ENCODE data around the gene MDC1. TPM values are rescaled to one million over a fixed set of nuclear protein-coding genes. Genes with fewer than 3 reads are reported as not detected.

Gene MDC1
- total RNA-seq, 2 experiments from 2014 or later: 66.4 to 70.2 TPM

- CTCF ChIA-PET: interaction anchor here (0.8 to 5.5 kb wide), 9 partner anchors 10 to 370 kb away, joined by 3 to 33 read pairs (median 7); no protein-coding TSS in a partner anchor
- POLR2A ChIA-PET: interaction anchor here (1.0 to 8.4 kb wide), 3 partner anchors 27 to 103 kb away, joined by 3 to 98 read pairs (median 7); partner anchors contain the start of gene NRM
Measured at GRCh38 chr6:30717845-30718720, 1.0 kb upstream of the MDC1 start.

- CTCF ChIA-PET: interaction anchor here (0.8 to 3.6 kb wide), 8 partner anchors 14 to 99 kb away, joined by 3 to 22 read pairs (median 6); partner anchors contain the start of genes MRPS18B and PPP1R10
- POLR2A ChIA-PET: interaction anchor here (0.6 to 8.4 kb wide), 9 partner anchors 20 to 99 kb away, joined by 3 to 98 read pairs (median 4); partner anchors contain the start of genes MRPS18B and NRM
Measured at GRCh38 chr6:30716879-30717128, 277 bp downstream of the MDC1 start.

- POLR2A ChIA-PET: no interaction called here
Measured at GRCh38 chr6:30714263-30714662, 2.8 kb downstream of the MDC1 start.

DNA sequence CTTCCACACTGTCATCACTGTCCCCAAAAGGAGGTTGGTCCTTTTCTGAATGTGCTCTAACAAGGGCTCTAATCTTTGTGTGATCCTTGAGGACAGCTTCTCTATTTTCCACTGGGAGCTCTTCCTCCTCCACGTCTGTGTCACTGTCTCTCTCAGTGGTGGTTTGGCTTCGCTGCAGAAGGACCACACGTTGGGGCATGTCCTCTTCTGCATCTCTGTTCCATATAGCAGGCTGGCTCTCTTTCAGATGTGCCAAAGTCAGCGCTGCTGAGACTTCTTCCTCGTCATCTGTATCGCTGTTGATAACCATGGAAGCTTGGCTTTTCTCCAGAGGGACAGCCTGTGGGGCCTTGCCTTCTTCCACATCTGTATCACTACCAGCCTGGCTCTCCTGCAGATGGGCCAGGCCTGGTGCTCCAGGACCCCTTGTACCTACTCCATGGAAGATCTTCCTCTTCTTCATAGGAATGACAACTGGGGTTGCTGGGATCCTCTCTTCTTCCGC lies 4.6 kb downstream of the MDC1 start:
- CTCF ChIA-PET: interaction anchor here (1.2 to 1.8 kb wide), 3 partner anchors 10 to 171 kb away, joined by 3 to 8 read pairs (median 3); no protein-coding TSS in a partner anchor
- POLR2A ChIA-PET: interaction anchor here (0.9 kb wide), 1 partner anchor 25 kb away, joined by 3 read pairs; no protein-coding TSS in a partner anchor

More at GRCh38 chr6:30714263-30714662, 2.8 kb downstream of the MDC1 start:
- CTCF ChIA-PET: no interaction called here

DNA sequence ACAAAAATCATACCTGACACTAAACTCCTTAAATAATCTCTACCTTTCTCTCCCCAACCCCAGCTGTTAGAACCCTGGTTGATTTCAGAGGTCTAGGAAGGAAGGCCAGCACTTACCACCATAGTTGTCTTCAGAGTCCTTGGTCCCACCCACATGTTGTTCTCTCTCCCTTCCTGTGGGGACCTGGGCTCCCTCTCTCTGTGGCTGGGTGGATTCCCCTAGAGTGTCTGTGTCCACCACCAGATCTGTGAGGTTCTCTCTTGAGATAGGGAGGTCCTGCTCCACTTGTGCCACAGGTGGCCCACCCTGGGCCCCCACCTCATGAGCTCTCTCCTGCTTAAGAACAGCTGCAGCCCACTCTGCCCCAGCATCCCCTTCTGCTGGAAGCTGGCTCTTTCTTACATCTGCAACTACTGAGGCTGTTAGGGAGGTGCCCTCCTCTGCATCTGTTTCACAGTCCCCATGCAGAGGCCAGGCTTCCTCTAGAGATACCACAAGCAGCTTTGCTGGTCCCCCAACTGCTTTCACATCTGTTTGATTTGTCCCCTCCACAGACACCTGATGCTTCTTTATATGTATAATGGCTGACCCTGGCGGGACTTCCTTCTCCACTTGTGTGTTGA lies 5.2 kb downstream of the MDC1 start:
- CTCF ChIA-PET: interaction anchor here (1.2 to 1.8 kb wide), 3 partner anchors 11 to 171 kb away, joined by 3 to 8 read pairs (median 3); no protein-coding TSS in a partner anchor
- POLR2A ChIA-PET: interaction anchor here (0.6 to 0.9 kb wide), 2 partner anchors 9 to 24 kb away, joined by 3 read pairs; no protein-coding TSS in a partner anchor

GRCh38 chr6:30709101-30709868 lies 7.8 kb downstream of the MDC1 start:
- ChIA-PET CTCF (interaction anchor here (1.2 to 2.1 kb wide), 2 partner anchors 21 to 22 kb away, joined by 3 to 6 read pairs; no protein-coding TSS in a partner anchor), POLR2A (no interaction called here)

DNA sequence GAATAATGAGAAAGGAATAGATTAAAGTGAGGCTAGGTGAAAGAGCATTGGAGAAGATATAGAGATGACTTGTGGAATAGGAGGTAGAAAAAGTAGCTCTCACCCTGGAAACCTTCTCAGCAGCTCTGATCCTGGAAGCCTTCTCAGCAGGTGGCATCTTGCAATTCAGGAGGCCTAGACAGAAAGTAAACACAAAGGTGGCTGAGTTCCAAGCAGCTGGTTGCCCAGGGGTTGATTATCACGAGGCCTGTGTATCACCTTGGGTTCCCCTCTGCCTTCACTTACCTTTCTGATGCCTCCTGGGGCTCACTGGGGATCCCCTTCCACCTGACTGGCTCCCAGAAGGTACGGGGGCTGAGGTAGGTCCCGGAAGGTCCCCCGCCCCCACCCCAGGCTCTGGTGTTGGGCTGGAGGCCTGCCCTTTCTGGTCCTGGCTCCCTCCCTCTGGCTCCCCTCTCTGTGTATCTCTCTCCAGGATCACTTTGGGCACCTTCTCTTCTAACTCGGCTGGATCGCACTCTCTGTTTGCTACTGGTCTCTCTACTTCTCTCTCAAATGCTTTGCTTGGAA lies 9.7 kb downstream of the MDC1 start:
- POLR2A ChIA-PET: no interaction called here
- CTCF ChIA-PET: interaction anchor here (0.6 kb wide), 1 partner anchor 26 kb away, joined by 3 read pairs; no protein-coding TSS in a partner anchor

- ChIA-PET POLR2A (no interaction called here), CTCF (interaction anchor here (1.2 kb wide), 1 partner anchor 14 kb away, joined by 3 read pairs; no protein-coding TSS in a partner anchor)
Measured at GRCh38 chr6:30705620-30706019, 11.5 kb downstream of the MDC1 start.

DNA sequence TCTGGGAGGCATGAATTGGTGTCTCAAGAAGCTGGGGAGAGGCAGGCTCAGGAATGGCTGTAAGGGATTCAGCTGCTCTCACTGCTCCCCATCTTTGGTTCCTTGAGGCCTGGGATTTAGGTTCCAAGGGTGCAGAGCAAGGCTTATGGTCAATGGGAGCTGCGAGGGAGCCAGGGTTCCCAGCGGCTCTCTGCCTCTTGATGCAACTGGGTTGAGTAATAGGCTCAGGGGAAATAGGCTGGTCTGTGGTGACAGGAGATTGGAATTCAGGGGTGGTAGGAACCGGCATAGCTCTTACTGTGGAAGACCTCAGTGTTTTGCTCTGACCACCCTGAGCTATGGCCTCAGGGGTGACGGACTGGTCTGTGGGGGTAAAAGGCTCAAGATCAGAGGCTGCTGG lies 13.3 kb downstream of the MDC1 start:
- ChIA-PET CTCF (interaction anchor here (1.1 kb wide), 1 partner anchor 118 kb away, joined by 3 read pairs; no protein-coding TSS in a partner anchor), POLR2A (interaction anchor here (0.6 kb wide), 1 partner anchor 27 kb away, joined by 6 read pairs; no protein-coding TSS in a partner anchor)

DNA sequence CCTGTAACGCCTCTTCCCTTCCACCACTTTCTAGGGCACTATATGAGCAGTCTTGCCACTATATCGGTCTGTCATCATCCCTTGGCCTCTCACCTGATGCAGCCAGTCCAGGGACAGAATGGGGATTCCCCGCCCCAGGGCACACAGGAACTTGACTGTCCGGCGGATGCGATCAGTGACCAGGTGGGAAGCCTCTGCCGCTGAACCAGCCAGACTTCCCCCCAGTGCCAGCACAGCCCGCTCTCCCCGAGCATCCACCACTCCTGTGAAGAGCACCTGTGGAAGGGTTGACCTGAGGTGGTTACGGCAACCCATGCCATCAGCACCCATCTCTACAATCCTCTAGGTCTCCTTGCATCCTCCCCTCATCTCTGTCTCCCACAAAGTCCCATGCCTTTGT lies 14.1 kb downstream of the MDC1 start:
- POLR2A ChIA-PET: interaction anchor here (0.6 kb wide), 1 partner anchor 28 kb away, joined by 6 read pairs; no protein-coding TSS in a partner anchor
- CTCF ChIA-PET: no interaction called here

DNA sequence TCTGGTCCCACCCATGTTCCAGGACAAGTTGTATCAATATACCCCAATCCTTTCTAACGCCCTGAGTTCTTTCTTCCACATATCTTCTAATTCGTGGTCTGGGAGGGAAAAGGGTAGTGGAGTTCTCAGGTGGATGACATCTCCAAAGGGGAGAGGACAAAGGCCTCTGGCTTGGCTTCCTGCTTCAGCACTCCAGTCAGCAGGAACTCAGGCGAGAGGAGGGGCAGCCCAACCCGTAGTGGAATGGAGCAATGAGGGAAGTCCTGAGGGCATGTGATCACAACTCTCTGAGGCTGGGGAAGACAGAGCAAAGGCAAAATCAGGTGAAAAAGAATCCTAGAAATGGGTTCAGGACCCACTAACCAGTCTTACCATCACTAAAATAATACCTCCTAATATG lies 16.7 kb downstream of the MDC1 start:
- POLR2A ChIA-PET: no interaction called here
- CTCF ChIA-PET: no interaction called here

- CTCF ChIA-PET: no interaction called here
- POLR2A ChIA-PET: interaction anchor here (0.7 kb wide), 1 partner anchor 9 kb away, joined by 4 read pairs; no protein-coding TSS in a partner anchor
Measured at GRCh38 chr6:30696432-30696831, 20.6 kb downstream of the MDC1 start.

DNA sequence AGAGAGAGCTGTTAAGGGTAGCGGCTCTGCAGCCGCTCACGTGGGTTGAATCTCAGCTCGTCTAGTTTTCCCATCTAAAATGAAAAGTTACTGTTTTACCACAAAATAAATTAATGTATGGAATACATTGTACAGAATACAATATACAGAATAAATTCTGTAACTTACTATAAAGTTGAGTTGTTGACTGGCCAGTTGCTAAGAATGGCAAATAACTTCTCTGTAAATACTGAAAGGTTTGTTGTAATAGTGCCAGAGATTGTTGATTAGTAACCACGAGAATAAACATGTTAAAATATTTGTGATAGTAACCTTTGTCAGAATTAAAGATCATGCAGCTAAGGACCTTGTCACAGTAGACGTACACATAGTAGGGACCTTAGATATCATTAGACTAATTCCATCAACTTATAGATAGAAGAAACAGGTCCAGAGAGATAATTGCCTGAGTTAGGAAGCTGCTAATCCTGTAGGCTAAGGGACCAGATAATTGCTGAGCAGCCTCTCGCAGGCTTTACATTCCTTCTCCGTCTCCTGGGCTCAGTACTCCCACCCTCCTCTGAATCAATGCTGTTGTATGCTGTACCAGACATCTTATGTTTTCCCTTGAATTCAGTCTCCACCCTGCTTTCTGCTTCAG lies 25.8 kb downstream of the MDC1 start:
- POLR2A ChIA-PET: interaction anchor here (0.7 to 1.4 kb wide), 2 partner anchors 12 to 26 kb away, joined by 3 to 5 read pairs; partner anchors contain the start of gene MDC1
- CTCF ChIA-PET: interaction anchor here (0.6 to 1.2 kb wide), 3 partner anchors 14 to 104 kb away, joined by 3 read pairs; no protein-coding TSS in a partner anchor

DNA sequence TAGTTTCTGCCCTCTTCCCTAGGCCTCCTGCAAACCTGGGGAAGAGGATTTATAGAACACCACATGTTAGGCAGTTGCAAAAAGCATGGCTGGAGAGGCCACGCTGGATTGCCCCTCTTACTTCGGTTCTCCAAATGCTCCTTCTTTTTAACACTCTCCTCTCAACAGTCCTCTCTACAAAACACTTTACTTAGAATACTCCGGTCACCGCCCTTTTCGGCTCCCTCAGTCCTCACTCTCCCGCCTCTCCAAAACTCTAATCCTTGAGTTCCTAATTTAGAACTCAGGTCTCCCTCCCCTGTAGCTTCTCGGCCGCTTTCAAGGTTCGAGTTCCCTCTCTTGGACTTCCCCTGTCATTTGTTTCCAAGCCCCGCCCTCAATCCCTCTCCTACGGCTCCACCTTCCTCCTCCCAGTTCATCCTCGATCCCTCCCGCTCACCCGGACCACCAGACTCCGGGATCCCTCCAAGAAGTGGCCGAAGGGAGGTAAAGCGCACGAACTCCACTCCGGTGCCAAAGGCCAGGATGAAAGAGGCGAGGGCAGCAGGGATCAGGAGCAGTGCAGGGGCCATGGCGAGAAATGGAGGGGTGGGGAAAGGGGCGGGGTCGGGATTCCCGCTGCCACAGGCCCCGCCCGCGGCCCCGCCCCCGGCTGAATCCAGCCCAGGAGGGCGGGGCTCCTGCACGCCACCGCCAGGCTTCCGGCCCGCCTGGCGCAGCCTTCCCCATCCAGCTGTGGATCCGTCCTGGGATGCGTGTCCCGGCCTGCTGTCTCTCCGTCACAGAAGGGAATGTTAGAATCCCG lies 26.5 kb downstream of the MDC1 start, which contains the start of gene NRM:
Gene NRM, minus strand, starts transcription at position 582 of the 805 bp plus-strand sequence. Its CDS starts 10 bp downstream, at position 572.
- ChIA-PET POLR2A (interaction anchor here (0.7 to 1.4 kb wide), 3 partner anchors 12 to 32 kb away, joined by 3 to 5 read pairs (median 5); partner anchors contain the start of gene MDC1), CTCF (interaction anchor here (0.6 to 3.8 kb wide), 4 partner anchors 11 to 104 kb away, joined by 3 to 22 read pairs (median 3); partner anchors contain the start of gene MDC1)

GRCh38 chr6:30689985-30690384 lies 27.1 kb downstream of the MDC1 start:
- ChIA-PET POLR2A (interaction anchor here (1.2 kb wide), 1 partner anchor 32 kb away, joined by 5 read pairs; no protein-coding TSS in a partner anchor), CTCF (interaction anchor here (1.0 to 3.8 kb wide), 2 partner anchors 11 to 28 kb away, joined by 3 to 22 read pairs; partner anchors contain the start of gene MDC1)

DNA sequence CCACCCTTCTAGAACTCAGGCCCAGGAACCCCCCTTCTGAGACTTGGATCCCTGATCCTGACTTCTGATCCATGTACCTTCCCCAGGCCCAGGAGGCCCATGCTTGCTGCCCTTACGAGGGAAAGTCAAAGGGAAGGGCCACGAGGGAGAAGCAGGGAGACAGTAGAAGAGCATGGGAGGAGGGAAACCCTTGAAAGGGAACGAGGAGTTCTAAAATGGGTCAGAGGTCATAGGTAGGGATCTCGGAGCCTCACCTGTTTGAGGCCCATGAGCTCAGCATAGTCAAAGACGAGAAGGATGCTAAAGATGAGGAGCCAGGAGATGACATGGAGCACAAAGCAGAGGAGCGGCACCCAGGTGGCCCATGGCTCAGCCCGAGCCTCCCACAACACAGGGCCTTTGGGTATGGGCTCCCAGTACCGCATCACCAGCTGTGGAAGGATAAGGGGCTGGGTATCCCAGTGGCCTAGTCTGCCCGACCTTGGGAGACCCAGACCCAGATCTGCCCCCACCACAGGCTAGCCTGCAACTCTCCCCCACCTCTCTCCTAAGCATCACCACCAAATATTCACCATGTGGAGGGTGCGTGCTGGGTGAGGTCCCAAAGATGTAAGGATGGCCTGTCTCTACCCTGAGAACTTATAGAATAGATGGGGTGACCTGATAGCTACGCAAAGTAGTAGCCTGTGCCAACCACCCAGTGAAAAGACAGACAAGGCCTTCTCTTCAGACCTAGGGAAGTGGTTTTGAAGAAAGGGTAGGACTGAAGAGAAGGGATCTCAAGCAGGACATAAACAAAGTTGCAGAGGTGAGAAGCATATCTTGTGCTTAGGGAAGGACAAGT lies 27.8 kb downstream of the MDC1 start:
- POLR2A ChIA-PET: interaction anchor here (1.1 to 1.2 kb wide), 2 partner anchors 9 to 33 kb away, joined by 5 to 7 read pairs; no protein-coding TSS in a partner anchor
- CTCF ChIA-PET: interaction anchor here (1.6 to 3.8 kb wide), 4 partner anchors 10 to 42 kb away, joined by 3 to 22 read pairs (median 10); partner anchors contain the start of gene MDC1

Data from activated CD8-positive, alpha-beta memory T cell treated with anti-CD3 and anti-CD28 coated beads for 36 hours (primary cell).